HG03159 (cell line): ENCODE measurements around the gene E2F8.
"Not testable (repeated sequence)": the region's sequence is repeated elsewhere in the genome, so short reads cannot be mapped to it uniquely, and the experiment has no call there.

Experiments
- ATAC-seq: cut with Tn5 transposase; IDR thresholded peaks from one replicate; pipeline ENCODE4 v1.9.1; 2021; ENCODE audit warnings: mild to moderate bottlenecking, moderate library complexity; ENCODE audit not compliant: unreplicated experiment

E2F8 gene, protein sequence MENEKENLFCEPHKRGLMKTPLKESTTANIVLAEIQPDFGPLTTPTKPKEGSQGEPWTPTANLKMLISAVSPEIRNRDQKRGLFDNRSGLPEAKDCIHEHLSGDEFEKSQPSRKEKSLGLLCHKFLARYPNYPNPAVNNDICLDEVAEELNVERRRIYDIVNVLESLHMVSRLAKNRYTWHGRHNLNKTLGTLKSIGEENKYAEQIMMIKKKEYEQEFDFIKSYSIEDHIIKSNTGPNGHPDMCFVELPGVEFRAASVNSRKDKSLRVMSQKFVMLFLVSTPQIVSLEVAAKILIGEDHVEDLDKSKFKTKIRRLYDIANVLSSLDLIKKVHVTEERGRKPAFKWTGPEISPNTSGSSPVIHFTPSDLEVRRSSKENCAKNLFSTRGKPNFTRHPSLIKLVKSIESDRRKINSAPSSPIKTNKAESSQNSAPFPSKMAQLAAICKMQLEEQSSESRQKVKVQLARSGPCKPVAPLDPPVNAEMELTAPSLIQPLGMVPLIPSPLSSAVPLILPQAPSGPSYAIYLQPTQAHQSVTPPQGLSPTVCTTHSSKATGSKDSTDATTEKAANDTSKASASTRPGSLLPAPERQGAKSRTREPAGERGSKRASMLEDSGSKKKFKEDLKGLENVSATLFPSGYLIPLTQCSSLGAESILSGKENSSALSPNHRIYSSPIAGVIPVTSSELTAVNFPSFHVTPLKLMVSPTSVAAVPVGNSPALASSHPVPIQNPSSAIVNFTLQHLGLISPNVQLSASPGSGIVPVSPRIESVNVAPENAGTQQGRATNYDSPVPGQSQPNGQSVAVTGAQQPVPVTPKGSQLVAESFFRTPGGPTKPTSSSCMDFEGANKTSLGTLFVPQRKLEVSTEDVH

DNA sequence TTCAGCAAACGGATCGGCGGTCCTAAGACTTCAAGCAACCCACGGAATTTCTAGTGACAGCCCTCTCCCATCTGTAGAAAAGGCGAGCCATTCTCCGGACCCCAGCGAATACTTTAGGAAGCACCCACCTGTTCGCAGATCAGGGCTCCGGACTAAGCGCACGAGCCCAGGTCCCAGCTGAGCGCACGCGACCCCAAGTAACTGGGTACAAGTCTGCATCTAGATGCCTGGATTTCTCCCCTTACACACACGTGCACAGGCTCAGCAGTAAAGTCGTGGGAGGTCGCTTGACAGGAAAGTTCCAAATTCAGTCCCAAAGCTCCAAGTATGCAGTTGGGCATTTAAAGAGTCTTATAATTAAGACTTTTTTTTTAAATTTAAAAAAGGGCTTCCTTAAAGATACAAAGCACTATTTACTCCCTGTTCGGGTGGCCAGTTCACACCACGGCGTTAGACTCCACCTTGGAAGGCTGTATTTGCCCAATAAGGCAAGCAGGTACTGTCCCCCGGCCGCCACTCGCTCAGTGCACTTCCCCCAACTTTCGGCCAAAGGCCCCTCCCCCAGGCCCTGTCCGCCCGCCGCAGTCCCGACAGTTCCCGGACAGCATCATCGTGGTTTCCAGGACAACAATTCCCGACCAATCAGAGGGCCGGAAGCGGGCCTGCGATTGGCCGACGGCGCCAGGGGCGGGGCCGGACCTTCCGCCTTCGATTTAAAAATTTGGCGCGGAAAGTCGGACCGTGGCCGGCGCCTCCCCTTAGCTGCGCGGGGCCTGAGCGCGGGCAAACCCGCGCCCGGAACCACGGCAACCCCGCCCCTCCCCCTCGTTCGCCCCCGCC is at the start of gene E2F8:
Gene E2F8 (minus strand): TSS at position 526 of the 840 bp plus-strand sequence. CDS start 824 bp downstream, outside the sequence.
- peak; percentile 85 for ATAC-seq

DNA sequence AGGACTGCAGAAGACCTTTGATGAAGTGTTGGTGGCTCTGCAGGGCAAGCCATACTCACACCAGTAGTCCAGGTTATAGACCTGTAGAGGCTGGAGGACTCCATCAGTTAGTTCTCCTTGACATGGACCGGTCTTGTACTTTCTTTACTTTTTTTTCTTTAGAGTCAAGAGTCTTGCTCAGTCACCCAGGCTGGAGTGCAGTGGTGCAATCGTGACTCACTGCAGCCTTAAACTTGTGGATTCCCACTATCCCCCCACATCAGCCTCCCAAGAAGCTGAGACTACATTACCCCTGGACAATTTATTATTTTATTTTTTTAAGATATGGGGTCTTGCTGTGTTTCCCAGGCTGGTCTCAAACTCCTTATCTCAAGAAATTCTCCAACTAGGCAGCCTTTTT is 49.6 kb upstream of the E2F8 start:
- no peak for ATAC-seq

DNA sequence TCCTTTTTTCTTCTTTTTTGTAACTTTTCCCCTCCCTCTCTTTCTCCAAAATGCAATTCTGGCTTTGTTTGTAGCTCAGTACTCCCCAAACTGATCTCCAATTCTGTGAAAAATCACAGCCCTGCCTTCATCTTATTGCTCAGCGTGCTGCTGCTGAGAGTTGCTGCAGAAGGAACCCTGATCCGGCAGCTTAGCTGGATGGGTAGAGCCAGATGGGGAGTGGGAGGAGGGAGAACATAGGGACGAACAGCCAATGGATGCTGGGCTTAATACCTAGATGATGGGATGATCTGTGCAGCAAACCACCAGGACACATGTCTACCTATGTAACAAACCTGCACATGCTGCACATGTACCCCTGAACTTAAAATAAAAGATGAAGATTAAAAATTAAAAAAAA is 47.5 kb upstream of the E2F8 start:
- ATAC-seq: no peak

DNA sequence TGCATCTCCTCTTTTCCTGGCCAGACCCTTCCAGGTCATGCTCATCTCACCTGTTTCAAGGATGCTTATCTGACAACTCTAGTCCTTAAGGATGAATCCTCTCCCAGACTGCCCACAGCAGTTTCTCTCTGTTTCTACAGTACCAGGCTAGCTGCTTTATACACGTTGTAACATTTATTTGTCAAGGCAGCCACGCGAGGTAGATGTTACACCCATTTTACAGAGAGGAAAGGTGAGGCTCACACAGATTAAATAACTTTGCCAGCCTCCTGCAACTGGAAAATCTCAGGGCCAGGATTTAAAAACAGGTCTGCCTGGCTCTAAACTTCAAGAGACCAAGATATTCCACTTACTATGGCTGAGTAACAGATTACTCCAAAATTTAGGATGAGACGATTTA is 45.7 kb upstream of the E2F8 start:
- ATAC-seq: no peak

DNA sequence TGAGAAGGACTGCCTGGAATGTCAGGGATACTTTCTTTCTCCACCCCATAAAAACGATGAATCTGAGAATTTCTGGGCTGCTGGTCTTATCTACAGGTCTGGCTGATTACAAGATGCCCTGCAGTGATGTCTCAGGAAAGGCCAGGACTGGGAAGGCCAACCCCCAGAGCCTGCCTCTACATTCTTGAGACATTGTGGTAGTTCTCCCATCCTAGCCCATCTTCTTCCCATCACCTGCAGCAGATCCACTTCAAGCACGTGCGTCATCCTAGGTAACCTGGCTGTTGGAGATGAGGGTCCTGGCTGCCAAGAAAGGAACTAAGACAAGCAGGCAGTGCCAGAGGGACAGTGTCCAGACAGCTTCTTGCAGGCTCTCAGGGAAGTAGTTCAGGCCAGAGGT is 44.1 kb upstream of the E2F8 start:
- no peak for ATAC-seq

DNA sequence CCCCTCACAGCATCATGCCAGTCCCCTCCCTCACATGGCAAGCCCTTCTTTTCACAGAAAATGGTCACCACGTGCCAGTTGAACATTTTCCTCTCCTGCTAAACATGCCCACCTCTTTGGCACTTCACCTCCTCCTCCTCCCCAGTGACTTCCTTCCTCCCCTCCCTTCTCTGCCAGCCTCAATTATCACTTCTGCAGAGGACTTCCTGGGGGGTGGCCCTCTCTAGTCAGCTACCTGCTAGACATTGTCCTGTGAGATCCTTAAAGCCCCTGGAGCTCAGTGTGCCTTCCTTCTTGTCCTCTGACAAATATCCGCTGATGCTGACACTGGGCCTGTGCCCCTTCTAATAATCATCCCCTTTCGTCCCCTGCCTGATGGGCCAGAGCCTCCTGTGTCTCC is 43.2 kb upstream of the E2F8 start:
- no peak for ATAC-seq

DNA sequence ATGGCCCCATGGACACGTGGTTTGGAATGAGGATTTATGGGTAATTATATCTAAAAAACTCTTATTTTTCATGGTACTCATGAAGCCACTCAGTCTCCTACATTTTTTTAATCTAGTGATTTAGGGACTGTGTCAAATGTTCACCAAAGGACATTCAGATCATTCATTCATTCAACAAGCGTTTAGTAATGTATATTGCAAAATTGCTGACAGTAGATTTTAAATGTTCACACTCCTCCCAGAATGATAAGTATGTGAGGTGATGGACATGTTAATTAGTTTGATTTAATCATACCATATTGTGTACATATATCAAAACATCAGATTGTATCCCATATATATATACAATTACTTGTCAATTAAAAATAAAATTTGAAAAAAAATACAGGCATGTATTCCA is 40.8 kb upstream of the E2F8 start:
- ATAC-seq: no peak

DNA sequence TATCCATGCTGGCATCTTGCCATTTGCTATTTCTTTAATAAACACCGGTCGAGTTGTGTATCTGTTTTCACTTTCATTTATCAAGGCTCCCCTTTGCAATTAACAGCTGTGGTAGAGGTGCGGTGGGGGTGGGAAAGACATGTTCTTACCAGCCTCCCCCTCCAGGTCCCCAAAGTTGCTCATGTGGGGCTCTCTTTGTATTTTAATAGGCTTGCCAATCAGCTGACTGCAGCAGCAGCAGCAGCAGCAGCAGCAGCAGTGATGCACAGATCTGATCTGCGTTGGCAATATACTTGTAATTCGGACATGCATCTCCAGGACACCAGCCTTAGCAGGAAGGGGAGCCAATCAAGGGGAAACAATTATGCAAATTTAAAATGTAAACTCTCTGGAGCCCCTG is 40.3 kb upstream of the E2F8 start:
- ATAC-seq: no peak

DNA sequence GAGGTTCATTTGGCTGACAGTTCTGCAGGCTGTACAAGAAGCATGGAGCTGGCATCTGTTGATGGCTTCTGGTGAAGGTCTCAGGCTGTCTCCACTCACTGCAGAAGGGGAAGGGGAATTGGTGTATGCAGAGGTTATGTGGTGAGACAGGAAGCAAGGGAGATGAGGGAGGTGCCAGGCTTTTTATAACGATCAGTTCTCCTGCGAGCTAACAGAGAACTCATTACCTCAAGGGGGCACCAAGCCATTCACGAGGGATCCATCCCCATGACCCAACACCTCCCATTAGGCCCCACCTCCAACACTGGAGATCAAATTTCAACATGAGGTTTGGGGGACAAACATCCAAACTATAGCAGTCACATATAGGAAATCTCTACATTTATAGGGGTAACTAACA is 38.7 kb upstream of the E2F8 start:
- ATAC-seq: no peak

DNA sequence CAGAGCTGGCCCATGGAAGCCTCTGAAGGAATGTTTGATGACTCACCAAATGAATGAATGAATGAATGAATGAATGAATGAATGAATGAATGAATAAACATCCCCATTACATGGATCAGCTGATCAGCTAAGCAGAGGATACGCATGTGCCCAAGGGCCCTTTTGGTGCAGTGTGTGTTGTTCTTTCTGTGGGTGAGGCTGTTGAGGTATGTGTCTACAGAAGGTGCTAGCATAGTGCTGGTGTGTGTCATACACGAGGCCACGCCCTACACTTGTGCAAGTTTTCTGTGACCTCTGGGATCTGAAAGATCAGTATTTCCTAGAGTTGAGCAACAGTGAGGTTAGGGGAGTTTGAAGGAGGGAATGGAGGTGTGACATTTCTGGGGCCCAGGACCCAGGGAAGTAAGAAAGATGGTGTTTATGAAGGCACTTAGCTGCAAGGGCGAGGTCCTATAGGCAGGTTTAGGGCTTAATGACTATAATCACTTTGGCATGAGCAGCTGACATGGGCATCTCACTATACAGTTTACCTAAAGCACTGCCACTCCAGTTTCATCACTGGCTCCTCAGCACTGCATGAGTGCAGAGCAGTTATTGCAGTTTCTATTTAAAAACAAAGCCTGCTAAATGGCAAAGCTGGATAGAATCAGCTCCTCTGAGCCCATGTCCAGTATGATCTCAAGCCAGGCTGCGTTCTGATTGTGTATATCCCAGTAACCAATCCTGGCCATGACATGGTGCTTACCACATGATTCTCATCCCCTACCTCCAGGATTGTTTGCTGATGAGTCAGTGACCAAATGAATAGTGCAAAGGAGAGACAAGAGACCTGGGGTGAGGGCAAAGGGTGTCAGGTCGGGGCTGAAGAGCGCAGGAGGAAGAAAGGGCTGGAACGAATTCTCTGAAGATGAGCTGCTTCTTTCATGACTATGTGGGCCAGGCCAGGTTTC is 36.4 kb upstream of the E2F8 start:
- ATAC-seq: no peak

DNA sequence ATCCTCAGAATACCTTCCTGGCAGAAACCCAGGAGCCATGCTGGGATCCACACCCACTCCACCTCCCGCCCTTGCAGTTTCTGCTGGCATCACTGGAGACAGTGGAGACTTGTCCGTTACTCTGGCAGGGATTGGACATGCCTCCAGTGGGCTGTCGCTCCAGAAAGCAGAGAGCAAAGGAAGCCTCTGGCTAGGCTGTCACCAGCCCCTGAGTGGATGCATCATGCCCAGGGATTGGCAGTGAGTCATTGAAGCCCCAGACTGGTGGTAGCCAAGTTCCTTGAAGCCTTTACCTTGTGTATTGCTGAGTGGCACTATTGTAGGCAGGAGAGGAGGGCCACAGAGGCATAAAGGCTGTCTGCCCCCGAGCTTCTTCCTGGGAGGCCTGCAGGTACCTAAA is 34.8 kb upstream of the E2F8 start:
- ATAC-seq: no peak

DNA sequence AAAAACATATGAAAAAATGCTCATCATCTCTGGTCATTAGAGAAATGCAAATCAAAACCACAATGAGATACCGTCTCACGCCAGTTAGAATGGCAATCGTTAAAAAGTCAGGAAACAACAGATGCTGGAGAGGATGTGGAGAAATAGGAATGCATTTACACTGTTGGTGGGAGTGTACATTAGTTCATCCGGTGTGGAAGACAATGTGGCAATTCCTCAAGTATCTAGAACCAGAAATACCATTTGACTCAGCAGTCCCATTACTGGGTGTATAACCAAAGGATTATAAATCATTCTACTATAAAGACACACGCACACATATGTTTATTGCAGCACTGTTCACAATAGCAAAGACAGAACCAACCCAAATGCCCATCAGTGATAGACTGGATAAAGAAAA is 32.5 kb upstream of the E2F8 start:
- not testable (repeated sequence) for ATAC-seq

DNA sequence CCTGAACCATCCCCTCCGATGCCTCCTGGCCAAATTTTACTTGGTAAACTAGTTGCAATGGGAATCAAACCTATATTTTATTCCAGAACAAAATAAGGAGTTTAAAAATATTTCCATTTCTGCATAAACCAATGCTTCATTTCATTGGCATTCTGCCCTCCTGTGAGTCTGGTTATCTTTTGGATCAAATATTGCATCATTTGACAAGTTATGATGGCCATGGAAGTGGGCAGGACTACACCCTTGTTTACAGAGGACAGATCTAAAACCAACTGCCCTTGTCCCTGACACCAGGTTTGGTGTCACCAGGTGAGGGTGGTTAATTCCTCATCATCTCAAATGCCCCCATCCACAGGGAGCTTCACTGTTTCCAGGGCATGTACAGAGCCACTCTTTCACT is 28.2 kb upstream of the E2F8 start:
- no peak for ATAC-seq

DNA sequence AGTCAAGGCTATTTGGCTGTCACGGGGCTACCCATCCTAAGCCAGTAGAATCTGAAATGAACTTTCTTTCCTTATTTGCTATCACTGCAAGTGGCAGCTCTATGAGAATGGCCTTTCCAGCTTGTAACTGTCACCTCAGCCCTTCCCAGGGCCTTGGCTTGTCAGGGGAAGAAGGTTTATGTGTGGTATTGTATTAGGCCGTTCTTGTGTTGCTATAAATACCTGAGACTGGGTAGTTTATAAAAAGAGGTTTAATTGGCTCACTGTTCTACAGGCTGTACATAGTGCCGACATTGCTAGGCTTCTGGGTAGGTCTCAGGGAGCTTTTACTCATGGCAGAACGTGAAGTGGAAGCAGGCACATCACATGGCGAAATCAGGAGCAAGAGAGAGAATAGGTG is 26.8 kb upstream of the E2F8 start:
- no peak for ATAC-seq

DNA sequence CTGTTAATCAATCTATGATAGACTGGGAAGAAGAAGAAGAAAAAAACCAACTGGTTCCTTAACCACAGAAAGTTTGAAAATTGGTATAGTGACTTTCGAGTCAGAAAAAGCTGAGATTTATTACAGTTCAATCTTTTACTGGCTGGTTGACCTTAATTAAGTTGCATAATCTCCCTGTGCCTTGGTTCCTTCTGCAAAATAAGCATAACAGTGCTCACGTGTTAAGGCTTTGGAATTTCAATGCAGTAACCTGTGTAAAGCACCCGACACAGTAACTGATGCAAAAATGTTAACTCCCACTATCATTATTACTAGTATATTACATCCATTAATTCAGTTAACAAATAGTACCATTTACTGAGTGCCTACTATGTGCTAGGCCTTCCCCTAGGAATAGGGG is 22.6 kb upstream of the E2F8 start:
- ATAC-seq: no peak

DNA sequence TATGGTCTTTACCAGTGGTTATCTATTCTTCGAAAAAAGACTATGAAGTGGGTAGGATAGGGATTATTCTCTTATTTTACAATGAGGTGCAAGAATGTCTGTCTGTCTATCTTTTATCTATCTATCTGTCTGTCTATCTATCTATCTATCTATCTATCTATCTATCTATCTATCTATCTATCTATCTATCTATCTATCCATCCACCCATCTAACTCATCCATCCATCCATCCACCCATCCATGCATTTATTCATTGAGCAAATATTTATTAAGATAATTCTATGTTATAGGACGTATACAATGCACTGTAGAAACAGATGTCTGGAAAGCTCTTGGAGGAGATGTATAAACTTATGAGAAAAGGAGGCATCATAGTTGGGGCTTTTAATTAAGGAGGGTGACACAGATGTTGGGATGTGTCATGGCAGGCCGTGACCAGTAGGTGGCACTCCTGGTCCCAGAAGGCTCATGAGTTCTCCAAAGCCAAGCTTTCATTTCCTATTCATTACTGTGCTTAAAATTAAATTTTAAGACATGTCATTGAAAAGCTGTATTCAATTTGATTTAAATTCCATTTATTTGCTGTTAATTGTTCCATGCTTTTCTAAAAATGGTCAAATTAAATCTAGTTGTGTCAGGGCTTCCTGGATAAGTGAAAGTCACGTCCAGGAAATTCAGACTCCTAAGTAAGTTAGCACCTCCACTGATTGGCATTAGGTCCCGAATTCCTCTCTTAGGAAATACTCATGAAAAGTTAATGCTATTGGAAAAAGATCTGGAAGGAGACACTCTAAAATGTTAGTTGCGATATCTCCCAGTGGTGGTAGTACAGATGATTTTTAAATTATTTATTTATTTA is 19.0 kb upstream of the E2F8 start:
- ATAC-seq: peak; percentile 82

DNA sequence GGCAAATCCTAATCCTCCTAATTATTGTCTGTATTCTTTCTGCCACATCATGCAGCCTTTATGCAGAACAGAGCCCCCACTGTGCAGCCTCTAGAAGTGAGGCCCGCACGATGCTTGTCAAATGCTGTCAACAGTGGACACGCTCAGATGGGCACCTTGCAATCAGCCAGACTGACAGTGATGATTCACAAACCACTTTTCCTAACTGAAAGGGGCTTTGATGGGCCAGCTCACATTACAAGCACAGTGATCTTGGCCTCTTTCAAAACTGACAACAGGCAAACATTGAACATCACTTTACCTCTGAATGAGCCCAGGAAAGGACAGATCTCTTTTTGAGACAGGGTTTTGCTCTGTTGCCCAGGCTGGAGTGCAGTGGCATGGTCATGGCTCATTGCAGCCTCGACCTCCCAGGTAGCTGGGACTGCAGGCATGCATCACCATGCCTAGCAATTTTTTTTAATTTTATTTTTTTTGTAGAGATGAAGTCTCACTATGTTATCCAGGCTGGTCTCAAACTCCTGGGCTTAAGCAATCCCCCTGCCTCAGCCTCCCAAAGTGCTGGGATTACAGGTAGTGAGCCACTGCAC is 18.0 kb upstream of the E2F8 start:
- ATAC-seq: no peak

DNA sequence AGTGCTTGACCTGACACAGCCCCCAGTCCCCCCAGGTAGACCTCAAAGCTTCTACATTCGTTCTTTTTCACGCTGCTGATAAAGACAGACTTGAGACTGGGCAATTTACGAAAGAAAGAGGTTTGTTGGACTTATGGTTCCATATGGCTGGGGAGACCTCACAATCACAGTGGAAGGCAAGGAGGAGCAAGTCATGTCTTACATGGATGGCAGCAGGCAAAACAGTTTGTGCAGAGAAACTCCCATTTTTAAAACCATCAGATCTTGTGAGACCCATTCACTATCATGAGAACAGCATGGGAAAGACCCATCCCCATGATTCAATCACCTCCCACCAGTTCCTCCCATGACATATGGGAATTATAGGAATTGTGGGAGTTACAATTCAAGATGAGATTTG is 13.7 kb upstream of the E2F8 start:
- ATAC-seq: not testable (repeated sequence)

DNA sequence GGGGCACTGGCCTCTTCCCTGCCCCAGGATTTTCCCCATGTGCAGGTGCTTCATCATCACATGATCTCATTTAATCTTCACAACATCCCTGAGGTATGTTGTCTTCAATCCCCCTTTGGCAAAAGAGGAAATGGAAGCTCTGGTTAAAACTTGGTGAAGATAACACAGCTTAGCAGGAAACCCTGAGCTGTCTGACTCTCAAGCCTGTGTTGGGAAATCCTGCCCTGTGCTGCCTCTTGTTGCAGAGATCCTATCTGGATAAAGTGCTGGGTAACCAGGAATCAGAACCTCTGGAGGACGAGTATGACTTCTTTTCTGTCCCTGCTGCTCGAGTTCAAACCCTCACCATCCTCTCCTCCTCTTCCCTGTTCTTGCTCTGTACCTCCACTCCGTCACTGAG is 13.1 kb upstream of the E2F8 start:
- no peak for ATAC-seq
